ENCODE measurements around the gene CPEB3. TPM values are rescaled to one million over a fixed set of nuclear protein-coding genes. Genes with fewer than 3 reads are reported as not detected.

Gene CPEB3
- total and polyA plus RNA-seq, 9 of the 15 experiments (the other 6 are each of a cell fraction or from before 2014, with no cell fraction given) = 0.15 to 1.2 (median 0.51) TPM

DNA sequence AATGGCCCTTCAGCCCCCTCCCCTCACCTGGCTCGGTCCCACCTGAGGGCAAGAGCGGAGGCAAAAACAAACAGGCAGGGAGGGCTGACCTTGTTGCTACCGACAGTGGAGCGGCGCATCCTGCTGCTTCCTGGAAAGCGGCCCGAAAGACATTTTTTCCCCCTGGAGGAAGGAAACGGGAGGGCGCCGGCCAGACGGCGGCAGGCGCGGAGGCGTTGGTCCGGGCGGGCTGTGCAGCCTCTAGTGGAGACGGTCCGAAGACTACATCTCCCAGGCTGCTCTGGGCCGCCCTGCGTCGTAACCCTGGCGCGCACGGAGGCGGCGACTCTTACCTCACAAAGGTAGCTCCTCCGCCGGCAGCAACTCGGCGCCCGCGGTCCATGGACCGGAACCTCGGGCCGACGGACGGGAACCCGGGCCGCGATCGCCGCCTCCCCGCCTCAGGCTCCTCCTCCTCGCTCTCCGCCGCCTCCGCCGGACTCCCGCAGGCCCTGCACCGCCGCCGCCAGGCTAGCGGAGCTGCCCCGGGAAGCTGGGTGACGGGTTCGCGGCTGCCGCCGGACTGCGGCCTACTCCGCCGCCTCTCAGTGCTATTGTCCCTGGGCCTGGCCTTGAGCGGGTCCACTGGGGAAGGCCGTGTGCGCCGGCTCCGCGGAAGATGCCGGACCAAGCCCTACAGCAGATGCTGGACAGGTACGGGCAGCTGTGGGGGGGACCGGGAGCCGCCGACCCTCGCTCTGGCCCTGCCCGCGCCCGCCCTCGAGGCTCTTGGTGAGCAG is at the start of gene CPEB3, which contains the start of gene MARCHF5 (continued):
- TF ChIP-seq, protein P1, sequence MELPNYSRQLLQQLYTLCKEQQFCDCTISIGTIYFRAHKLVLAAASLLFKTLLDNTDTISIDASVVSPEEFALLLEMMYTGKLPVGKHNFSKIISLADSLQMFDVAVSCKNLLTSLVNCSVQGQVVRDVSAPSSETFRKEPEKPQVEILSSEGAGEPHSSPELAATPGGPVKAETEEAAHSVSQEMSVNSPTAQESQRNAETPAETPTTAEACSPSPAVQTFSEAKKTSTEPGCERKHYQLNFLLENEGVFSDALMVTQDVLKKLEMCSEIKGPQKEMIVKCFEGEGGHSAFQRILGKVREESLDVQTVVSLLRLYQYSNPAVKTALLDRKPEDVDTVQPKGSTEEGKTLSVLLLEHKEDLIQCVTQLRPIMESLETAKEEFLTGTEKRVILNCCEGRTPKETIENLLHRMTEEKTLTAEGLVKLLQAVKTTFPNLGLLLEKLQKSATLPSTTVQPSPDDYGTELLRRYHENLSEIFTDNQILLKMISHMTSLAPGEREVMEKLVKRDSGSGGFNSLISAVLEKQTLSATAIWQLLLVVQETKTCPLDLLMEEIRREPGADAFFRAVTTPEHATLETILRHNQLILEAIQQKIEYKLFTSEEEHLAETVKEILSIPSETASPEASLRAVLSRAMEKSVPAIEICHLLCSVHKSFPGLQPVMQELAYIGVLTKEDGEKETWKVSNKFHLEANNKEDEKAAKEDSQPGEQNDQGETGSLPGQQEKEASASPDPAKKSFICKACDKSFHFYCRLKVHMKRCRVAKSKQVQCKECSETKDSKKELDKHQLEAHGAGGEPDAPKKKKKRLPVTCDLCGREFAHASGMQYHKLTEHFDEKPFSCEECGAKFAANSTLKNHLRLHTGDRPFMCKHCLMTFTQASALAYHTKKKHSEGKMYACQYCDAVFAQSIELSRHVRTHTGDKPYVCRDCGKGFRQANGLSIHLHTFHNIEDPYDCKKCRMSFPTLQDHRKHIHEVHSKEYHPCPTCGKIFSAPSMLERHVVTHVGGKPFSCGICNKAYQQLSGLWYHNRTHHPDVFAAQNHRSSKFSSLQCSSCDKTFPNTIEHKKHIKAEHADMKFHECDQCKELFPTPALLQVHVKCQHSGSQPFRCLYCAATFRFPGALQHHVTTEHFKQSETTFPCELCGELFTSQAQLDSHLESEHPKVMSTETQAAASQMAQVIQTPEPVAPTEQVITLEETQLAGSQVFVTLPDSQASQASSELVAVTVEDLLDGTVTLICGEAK (IDR thresholded peaks at IDR 0.05) = peak; percentile 78
- TF ChIP-seq, protein P1 (CRISPR knock-in tag; IDR thresholded peaks at IDR 0.05) = no peak
- no peak for TF ChIP-seq E2F3 (CRISPR knock-in tag; IDR thresholded peaks at IDR 0.05)
- TF ChIP-seq, protein P2, sequence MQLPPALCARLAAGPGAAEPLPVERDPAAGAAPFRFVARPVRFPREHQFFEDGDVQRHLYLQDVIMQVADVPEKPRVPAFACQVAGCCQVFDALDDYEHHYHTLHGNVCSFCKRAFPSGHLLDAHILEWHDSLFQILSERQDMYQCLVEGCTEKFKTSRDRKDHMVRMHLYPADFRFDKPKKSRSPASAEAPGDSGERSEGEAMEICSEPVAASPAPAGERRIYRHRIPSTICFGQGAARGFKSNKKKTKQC (CRISPR knock-in tag; IDR thresholded peaks at IDR 0.05) = no peak; the same call in 1 of the 2 replicates
- TF ChIP-seq HDAC1 (IDR thresholded peaks at IDR 0.05) = no peak
- no peak for TF ChIP-seq CBX8 (IDR thresholded peaks at IDR 0.05; ENCODE audit: borderline replicate concordance, extremely low read depth, low read depth, low read length, poor library complexity, severe bottlenecking)
- no peak for TF ChIP-seq FOXJ3 (CRISPR knock-in tag; IDR thresholded peaks at IDR 0.05)
- TF ChIP-seq RCOR1 (IDR thresholded peaks at IDR 0.05; ENCODE audit: borderline replicate concordance in 1 of 2, low read depth in 2 of 2, low read length in 2 of 2) = no peak; a peak in 1 of 4 replicates
- TF ChIP-seq, protein P3, sequence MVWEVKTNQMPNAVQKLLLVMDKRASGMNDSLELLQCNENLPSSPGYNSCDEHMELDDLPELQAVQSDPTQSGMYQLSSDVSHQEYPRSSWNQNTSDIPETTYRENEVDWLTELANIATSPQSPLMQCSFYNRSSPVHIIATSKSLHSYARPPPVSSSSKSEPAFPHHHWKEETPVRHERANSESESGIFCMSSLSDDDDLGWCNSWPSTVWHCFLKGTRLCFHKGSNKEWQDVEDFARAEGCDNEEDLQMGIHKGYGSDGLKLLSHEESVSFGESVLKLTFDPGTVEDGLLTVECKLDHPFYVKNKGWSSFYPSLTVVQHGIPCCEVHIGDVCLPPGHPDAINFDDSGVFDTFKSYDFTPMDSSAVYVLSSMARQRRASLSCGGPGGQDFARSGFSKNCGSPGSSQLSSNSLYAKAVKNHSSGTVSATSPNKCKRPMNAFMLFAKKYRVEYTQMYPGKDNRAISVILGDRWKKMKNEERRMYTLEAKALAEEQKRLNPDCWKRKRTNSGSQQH (CRISPR knock-in tag; IDR thresholded peaks at IDR 0.05) = no peak
- TF ChIP-seq, protein P4, sequence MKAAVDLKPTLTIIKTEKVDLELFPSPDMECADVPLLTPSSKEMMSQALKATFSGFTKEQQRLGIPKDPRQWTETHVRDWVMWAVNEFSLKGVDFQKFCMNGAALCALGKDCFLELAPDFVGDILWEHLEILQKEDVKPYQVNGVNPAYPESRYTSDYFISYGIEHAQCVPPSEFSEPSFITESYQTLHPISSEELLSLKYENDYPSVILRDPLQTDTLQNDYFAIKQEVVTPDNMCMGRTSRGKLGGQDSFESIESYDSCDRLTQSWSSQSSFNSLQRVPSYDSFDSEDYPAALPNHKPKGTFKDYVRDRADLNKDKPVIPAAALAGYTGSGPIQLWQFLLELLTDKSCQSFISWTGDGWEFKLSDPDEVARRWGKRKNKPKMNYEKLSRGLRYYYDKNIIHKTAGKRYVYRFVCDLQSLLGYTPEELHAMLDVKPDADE (conservative IDR thresholded peaks at IDR 0.05; ENCODE audit: control insufficient read depth, low read depth, low read length) = peak; percentile 92; the same call in 1 of the 2 replicates

Data from K562 (cell line).